HG03159 (cell line): Measurements from ENCODE around the gene RUVBL1.
A peak's percentile ranks its signal among the peaks of the same experiment; 100 is the strongest.
"Not testable (repeated sequence)": the region's sequence is repeated elsewhere in the genome, so short reads cannot be mapped to it uniquely, and the experiment has no call there.

ENCODE experiments used
- ATAC-seq: cut with Tn5 transposase; IDR thresholded peaks from one replicate; pipeline ENCODE4 v1.9.1; 2021; ENCODE audit warnings: mild to moderate bottlenecking, moderate library complexity; ENCODE audit not compliant: unreplicated experiment

The RUVBL1 gene

GRCh38 chr3:128123538-128124368 lies at the start of gene RUVBL1:
TSS of gene RUVBL1 (minus strand) at chr3:128123812. CDS start at chr3:128123724, 88 bp downstream.
- peak; percentile 98 for ATAC-seq

DNA sequence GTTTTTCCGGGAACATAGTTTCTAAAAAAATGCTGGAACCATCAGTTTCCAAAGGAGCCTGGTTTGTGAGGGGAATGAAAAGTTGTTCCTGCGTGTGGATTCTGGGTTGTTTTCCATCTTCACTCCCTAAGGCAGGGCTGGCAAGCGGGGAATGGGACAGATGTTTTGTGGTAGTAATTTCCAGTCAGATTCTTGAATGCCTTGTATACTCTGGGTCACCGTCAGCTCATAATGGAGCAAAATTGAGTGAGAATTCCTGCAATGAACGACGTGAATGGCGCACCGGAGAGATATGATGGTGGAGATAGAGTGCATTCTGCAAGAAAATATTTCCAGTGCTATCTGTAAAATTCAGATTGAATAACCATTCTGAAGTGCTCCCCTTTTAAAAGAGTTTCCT lies 49.6 kb upstream of the RUVBL1 start:
- no peak for ATAC-seq

- ATAC-seq, result no peak
These were observed 47.4 kb upstream of the RUVBL1 start for GRCh38 chr3:128170866-128171516.

- no peak for ATAC-seq
These were observed 45.2 kb upstream of the RUVBL1 start for GRCh38 chr3:128168836-128169235.

- ATAC-seq, result no peak
These were observed 44.5 kb upstream of the RUVBL1 start for GRCh38 chr3:128167973-128168674.

DNA sequence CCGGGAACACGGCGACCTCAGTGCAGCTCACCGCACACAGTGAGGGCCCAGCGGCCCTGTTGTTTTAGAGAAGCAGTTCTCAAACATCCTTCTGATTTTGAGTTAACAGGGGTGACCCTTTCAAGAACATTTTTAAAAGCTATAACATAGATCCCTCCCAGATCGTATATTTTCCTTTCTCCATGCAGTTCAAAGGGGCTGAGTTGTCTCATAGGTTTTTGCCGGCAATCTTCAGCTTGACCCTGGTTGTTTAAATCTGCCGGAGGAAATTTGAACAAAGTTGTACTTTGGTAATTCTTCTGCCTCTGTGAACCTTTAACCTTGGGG lies 44.0 kb upstream of the RUVBL1 start:
- ATAC-seq, result no peak

DNA sequence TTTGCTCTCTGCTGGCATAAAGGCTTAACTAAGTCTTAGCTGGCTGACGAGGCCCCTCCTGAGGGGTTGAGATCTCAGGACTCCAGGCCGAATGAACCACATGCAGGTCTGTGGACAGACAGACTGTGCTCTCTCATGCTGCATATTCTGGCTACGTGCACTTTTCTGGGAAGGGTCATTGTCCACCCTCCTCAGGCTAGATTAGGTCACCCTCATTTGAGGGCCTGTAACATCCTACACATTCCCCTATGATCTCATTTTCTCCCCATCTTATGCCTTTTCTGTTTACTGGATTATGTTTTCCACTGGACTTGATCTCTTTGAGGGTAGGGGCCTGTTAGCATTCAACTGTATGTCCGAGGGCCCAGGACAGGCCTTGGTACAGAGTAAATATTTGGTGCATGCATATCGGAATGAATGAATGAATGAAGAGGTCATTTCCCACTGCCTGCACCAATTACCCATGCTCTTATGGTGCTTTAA lies 43.4 kb upstream of the RUVBL1 start:
- no peak for ATAC-seq

DNA sequence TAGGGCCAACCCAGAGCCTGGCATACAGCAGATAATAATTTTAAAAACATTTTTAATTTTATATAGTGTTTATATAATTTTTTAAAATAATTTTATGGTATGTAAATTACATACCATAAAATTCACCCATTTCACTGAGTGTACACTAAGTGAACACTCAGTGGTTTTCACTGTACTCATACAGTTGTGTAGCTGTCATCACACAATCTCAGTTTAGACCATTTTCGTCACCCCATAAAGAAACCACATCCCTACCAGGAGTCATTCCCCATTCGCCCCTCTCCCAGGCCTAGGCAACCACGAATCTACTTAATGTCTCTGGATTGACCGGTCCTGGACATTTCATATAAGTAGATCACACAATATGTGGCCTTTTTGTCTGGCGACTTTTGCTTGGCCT lies 39.8 kb upstream of the RUVBL1 start:
- no peak for ATAC-seq

DNA sequence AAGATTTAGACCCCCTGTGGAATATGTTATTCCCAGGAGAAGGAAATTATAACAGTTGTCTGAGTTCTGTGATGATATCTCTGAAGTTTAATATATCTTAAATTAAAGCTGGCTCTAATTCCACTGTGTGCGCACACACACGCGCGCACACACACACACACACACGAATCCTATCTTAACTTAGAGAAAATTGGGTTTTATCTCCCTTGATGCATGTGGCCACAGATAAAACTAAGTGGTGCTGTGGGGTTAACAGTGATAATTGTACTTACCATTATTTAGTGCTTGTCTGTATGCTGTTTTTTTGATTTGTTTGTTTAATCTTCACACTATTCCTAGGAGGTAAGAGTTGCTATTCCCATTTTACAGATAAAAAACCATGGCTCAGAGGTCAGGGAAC lies 37.0 kb upstream of the RUVBL1 start:
- no peak for ATAC-seq

DNA sequence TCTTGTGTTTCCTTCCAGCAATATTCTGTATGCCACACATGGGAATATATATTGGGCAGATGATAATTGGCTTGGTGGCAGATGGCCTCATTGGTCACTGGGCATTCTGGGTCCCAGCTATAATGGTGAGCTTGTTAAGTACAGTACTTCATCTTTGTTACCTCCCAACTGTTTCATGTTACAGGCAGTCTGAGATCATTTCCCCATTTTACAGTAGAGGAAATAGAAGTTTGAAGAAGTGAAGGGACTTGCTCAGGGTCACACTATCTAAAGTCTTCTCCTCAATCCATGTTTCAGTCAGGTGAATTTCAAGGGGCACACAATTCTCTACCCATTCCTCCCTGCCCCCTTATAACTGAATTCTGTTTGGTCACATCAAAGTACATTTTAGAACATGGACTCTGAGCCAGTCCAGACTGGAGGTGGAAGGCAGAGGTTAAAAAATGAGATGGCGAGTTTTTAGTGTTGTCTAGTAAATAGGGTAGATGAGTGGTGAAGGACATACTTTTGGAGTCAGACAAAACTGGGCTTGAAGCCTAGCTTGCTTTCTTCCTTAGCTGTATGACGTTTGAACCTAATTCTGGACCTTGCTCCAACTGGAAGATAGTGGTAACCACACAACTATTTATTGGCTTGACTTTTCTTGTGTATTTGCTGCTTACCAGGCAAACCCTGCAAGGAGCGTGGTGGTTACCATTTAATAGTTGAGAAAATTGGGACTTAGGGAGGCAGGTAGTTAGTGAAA lies 32.2 kb upstream of the RUVBL1 start:
- ATAC-seq, result no peak

DNA sequence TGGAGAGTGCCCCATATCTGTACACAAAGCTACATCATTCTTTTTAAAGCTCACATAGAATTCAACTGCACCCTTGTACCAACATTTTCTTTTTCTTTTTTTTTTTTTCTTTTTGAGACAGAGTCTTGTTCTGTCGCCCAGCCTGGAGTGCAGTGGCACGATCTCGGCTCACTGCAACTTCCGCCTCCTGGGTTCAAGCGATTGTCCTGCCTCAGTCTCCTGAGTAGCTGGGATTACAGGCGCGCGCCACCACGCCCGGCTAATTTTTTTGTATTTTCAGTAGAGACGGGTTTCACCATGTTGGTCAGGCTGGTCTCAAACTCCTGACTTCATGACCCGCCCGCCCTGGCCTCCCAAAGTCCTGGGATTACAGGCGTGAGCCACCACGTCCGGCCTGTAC lies 30.7 kb upstream of the RUVBL1 start:
- not testable (repeated sequence) for ATAC-seq

GRCh38 chr3:128153156-128154041 lies 29.8 kb upstream of the RUVBL1 start, which contains the start of gene EEFSEC:
TSS of gene EEFSEC (plus strand) at chr3:128153481. CDS start at chr3:128153508, 27 bp downstream.
- ATAC-seq, result peak; percentile 78

DNA sequence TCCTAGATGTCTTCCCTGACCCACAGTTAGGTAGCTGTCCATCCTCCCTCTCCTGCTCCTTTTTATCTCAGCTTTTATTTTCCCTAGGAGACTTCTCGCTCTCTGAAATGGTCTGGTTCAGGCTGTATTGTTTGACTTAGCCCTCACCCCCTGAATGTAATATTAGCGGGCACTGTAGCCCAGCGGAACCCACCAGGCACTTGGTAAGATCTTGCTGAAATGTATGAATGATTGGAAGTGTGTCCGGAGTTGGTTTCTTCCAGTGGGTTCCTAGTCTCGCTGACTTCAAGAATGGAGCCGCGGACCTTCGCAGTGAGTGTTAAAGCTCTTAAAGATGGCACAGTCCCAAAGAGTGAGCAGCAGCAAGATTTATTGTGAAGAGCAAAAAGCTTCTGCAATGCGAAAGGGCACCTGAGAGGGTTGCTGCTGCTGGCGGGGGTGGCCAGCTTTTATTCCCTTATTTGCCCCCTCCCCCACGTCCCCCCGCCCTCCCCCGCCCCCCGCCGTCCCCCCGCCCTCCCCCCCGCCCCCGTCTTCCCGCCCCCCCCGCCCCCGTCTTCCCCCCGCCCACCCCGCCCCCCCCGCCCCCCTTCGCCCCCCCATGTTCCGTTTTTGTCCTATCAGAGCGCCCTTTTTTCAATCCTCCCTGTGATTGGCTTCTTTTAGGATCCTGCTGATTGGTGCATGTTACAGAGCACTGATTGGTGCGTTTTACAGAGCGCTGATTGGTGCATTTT lies 29.0 kb upstream of the RUVBL1 start:
- ATAC-seq, result no peak

DNA sequence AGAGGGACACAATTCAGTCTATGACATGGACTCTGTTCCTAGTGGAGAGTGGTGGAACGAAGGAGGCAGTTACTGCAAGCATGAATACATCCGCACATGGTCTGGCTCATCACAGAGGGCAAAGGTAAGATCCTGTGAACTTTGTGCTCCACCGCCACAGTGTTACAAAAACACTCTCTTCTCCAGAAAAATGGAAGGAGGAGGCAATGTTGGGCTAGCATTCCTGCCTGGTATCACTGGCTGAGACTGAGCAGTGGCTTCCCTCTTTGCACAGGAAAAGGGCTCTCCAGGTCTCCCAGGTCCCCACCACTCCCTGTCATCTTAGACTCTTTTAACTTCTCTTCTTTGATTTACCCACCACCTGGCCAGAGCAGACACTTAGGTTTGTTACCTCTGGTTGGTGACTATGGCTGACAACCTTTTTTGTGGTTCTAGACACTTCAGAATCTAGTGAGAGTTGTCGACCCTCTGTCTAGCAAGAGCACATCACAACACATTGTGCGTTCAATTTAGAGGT lies 28.2 kb upstream of the RUVBL1 start:
- no peak for ATAC-seq

- no peak for ATAC-seq
These were observed 26.0 kb upstream of the RUVBL1 start for GRCh38 chr3:128149650-128150049.

DNA sequence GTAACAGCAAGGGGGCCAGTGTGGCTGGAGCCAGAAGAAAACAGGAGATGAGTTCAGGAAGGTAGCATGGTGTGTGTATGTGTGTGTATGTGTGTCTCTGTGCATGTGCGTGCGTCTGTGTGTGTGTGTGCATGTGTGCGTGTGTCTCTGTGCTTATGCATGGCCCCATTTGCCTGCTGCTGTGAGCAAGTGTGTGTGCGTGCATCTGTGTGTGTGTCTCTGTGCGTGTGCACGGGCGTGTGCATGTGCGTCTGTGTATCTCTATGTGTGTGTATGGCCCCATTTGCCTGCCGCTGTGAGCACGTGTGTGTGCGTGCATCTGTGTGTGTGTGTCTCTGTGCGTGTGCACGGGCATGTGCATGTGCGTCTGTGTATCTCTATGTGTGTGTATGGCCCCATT lies 22.6 kb upstream of the RUVBL1 start:
- ATAC-seq, result no peak

DNA sequence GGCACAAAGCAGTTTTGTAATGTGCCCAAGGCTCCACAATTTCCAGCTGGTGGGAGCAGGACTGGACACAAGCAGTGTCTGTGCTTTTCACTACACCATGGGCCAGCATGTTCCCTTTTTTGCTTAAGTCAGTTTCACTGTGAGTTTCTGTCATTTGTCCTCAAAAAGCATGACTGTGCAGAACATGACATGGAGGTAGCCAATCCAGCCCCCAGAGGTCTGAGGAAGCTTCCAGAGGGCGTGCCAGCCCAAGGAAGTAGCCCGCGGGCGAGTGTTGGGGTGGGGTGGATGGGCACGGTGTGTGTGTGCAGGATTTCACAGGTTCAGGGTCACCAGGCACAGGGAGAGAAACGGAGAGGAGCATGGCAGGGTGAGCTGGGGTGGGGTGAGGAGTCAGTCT lies 21.7 kb upstream of the RUVBL1 start:
- no peak for ATAC-seq

DNA sequence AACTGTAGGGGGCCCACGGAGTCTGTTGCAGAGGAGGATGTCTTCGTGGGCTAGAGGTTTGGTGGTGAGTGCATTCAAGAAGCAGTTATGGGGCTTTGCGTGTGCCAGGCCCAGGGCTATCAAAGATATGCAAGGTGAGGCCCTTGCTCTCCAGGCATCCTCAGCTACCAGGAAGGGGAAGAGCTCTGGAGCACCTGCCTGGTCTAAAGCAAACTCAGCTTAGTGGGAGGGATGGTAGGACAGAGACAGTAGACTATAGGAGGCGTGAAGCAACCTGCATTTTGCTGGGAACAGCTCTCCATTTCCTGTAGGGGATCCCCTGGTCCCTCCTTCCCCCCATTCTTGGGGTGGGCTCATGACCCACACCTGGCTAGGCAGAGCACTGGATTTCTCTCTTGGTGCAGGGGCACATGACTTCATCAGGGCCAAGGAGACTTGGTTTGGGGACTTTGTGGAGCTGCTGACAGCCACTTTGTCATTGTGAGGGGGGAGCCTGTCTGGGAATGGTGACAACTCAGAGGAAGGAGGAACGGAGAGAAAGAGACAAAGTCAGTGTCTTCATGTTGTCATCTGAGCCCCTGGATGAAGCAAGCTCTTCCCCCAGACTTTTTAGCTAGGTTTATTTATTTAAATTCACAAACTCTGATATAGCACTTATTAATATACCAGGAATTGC lies 21.0 kb upstream of the RUVBL1 start:
- ATAC-seq, result no peak

- ATAC-seq, result no peak
These were observed 19.9 kb upstream of the RUVBL1 start for GRCh38 chr3:128143496-128143895.
